ENCODE results near the gene CBL.

DNA sequence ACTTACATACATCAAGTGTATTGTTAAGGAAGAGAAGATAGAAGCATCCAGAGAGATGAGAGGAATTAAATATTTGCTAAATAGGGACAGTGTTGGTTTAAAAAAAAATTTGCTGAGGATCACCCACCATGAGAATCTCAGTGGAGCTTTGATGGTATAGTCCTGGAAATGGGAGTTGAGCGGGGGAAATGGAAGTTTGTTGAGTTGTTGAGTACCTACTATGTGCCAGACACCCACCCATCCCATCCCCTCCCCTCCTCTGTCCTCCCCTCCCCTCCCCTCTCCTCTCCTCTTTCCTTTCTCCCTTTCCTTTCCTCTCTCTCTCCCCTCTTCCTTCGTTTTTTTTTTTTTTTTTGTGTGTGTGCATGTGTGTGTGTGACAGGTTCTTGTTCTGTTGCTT, 145.1 kb downstream of the CBL start:
- TF ChIP-seq, protein P1, sequence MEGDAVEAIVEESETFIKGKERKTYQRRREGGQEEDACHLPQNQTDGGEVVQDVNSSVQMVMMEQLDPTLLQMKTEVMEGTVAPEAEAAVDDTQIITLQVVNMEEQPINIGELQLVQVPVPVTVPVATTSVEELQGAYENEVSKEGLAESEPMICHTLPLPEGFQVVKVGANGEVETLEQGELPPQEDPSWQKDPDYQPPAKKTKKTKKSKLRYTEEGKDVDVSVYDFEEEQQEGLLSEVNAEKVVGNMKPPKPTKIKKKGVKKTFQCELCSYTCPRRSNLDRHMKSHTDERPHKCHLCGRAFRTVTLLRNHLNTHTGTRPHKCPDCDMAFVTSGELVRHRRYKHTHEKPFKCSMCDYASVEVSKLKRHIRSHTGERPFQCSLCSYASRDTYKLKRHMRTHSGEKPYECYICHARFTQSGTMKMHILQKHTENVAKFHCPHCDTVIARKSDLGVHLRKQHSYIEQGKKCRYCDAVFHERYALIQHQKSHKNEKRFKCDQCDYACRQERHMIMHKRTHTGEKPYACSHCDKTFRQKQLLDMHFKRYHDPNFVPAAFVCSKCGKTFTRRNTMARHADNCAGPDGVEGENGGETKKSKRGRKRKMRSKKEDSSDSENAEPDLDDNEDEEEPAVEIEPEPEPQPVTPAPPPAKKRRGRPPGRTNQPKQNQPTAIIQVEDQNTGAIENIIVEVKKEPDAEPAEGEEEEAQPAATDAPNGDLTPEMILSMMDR (IDR thresholded peaks at IDR 0.05): no peak
- TF ChIP-seq POLR2A (IDR thresholded peaks at IDR 0.05) (no peak), EP300 (IDR thresholded peaks at IDR 0.05) (no peak)
